WTC11 (cell line): Measurements from ENCODE around the gene CYB561D2. TPM values are rescaled to one million over a fixed set of nuclear protein-coding genes. Genes with fewer than 3 reads are reported as not detected.

Source experiments
- ATAC-seq: fragments of 200-7000 bp; cut with Tn5 transposase; 2 replicates; pipeline ENCODE4 v1.10.0; 2021; ENCODE audit warnings: mild to moderate bottlenecking, moderate library complexity
- CTCF ChIA-PET: fragments of 300-600 bp; sonication (Branson Sonifier 250); formaldehyde crosslinking; loops from one replicate; lab custom pipeline; 2021; ENCODE audit warnings: antibody characterized with exemption; lab: Charles Lee
- POLR2A ChIA-PET: fragments of 350-600 bp; sonication (Branson Sonifier 250); formaldehyde crosslinking; loops from one replicate; lab custom pipeline; 2021; ENCODE audit warnings: antibody characterized with exemption; lab: Charles Lee
- DNase-seq: peaks from one replicate; pipeline ENCODE4 v3.0.0; 2021; ENCODE audit warnings: low spot score
- H3K27ac Mint-ChIP-seq: 2 replicates; pipeline ENCODE4 v1.8.0; 2021; ENCODE audit warnings: mixed read lengths
- H3K27me3 Mint-ChIP-seq: 2 replicates; pipeline ENCODE4 v1.8.0; 2021; ENCODE audit warnings: low read depth, mild to moderate bottlenecking, moderate library complexity, mixed read lengths
- H3K36me3 Mint-ChIP-seq: 2 replicates; pipeline ENCODE4 v1.8.0; 2021; ENCODE audit warnings: mixed read lengths
- H3K4me1 Mint-ChIP-seq: 2 replicates; pipeline ENCODE4 v1.8.0; 2022; ENCODE audit warnings: mixed read lengths
- H3K4me3 Mint-ChIP-seq: 2 replicates; pipeline ENCODE4 v1.8.0; 2021; ENCODE audit warnings: mild to moderate bottlenecking, moderate library complexity, mixed read lengths
- H3K9me3 Mint-ChIP-seq: 2 replicates; pipeline ENCODE4 v1.8.0; 2021; ENCODE audit warnings: mixed read lengths
- ELF4 ChIP-seq: sonication (generic); formaldehyde crosslinking; IDR thresholded peaks from 2 replicates; pipeline ENCODE4 v1.8.1; 2022; ENCODE audit warnings: low read depth, mild to moderate bottlenecking, moderate library complexity, missing genetic modification reagents
- EMX1 ChIP-seq: fragments of 250-450 bp; sonication (Bioruptor Pico); IDR thresholded peaks from 2 replicates; pipeline ENCODE4 v1.8.0; 2021; ENCODE audit warnings: mild to moderate bottlenecking
- ESRRA ChIP-seq: sonication (generic); formaldehyde crosslinking; IDR thresholded peaks from 2 replicates; pipeline ENCODE4 v1.8.1; 2022; ENCODE audit warnings: mild to moderate bottlenecking, missing genetic modification reagents, borderline replicate concordance
- GABPB1 ChIP-seq: sonication (generic); formaldehyde crosslinking; IDR thresholded peaks from 2 replicates; pipeline ENCODE4 v1.8.1; 2023; ENCODE audit warnings: mild to moderate bottlenecking, missing genetic modification reagents
- IRF2 ChIP-seq: sonication (generic); formaldehyde crosslinking; IDR thresholded peaks from 2 replicates; pipeline ENCODE4 v1.8.0; 2022; ENCODE audit warnings: low read depth, missing genetic modification reagents, borderline replicate concordance
- JUN ChIP-seq: sonication (generic); formaldehyde crosslinking; IDR thresholded peaks from 2 replicates; pipeline ENCODE4 v1.8.0; 2023; ENCODE audit warnings: mild to moderate bottlenecking, missing genetic modification reagents
- KAT7 ChIP-seq: sonication (generic); formaldehyde crosslinking; IDR thresholded peaks from 2 replicates; pipeline ENCODE4 v1.8.1; 2023; ENCODE audit warnings: missing genetic modification reagents, mild to moderate bottlenecking, borderline replicate concordance
- MYBL2 ChIP-seq: sonication (generic); formaldehyde crosslinking; IDR thresholded peaks from 2 replicates; pipeline ENCODE4 v1.8.1; 2023; ENCODE audit warnings: mild to moderate bottlenecking, moderate library complexity, missing genetic modification reagents
- OVOL2 ChIP-seq: fragments of 250-450 bp; sonication (Bioruptor Pico); IDR thresholded peaks from 2 replicates; pipeline ENCODE4 v1.9.0; 2021; ENCODE audit warnings: mild to moderate bottlenecking, borderline replicate concordance
- PREB ChIP-seq: sonication (generic); formaldehyde crosslinking; IDR thresholded peaks from 2 replicates; pipeline ENCODE4 v1.8.1; 2022; ENCODE audit warnings: mild to moderate bottlenecking, missing genetic modification reagents, moderate library complexity, borderline replicate concordance
- SMAD3 ChIP-seq: sonication (generic); formaldehyde crosslinking; IDR thresholded peaks from 2 replicates; pipeline ENCODE4 v1.8.0; 2022; ENCODE audit warnings: missing genetic modification reagents, mild to moderate bottlenecking, borderline replicate concordance
- SOX15 ChIP-seq: fragments of 250-450 bp; sonication (Bioruptor Pico); IDR thresholded peaks from 2 replicates; pipeline ENCODE4 v1.9.0; 2021; ENCODE audit warnings: mild to moderate bottlenecking
- TEAD4 ChIP-seq: sonication (generic); formaldehyde crosslinking; IDR thresholded peaks from 2 replicates; pipeline ENCODE4 v1.8.0; 2022; ENCODE audit warnings: mild to moderate bottlenecking, missing genetic modification reagents
- USF1 ChIP-seq: sonication (generic); formaldehyde crosslinking; IDR thresholded peaks from 2 replicates; pipeline ENCODE4 v1.8.0; 2022; ENCODE audit warnings: mild to moderate bottlenecking, missing genetic modification reagents
- USF2 ChIP-seq: sonication (generic); formaldehyde crosslinking; IDR thresholded peaks from 2 replicates; pipeline ENCODE4 v1.8.1; 2023; ENCODE audit warnings: mild to moderate bottlenecking, missing genetic modification reagents, moderate library complexity
- ZBTB21 ChIP-seq: sonication (generic); formaldehyde crosslinking; IDR thresholded peaks from 2 replicates; pipeline ENCODE4 v1.8.1; 2023; ENCODE audit warnings: mild to moderate bottlenecking, missing genetic modification reagents, borderline replicate concordance
- ZBTB43 ChIP-seq: sonication (generic); formaldehyde crosslinking; IDR thresholded peaks from 2 replicates; pipeline ENCODE4 v1.8.1; 2023; ENCODE audit warnings: mild to moderate bottlenecking, missing genetic modification reagents
- ZMAT4 ChIP-seq: fragments of 250-450 bp; sonication (Bioruptor Pico); IDR thresholded peaks from 2 replicates; pipeline ENCODE4 v1.9.0; 2021; ENCODE audit warnings: mild to moderate bottlenecking
- ZNF232 ChIP-seq: sonication (generic); formaldehyde crosslinking; IDR thresholded peaks from 2 replicates; pipeline ENCODE4 v1.8.0; 2022; ENCODE audit warnings: mild to moderate bottlenecking, missing genetic modification reagents
- ZNF671 ChIP-seq: fragments of 250-450 bp; sonication (Bioruptor Pico); IDR thresholded peaks from 2 replicates; pipeline ENCODE4 v1.8.0; 2021; ENCODE audit warnings: mild to moderate bottlenecking
- total RNA-seq: library from RNA; stranded (reverse); gene quantifications from 3 replicates; pipeline ENCODE4 v1.2.3, GENCODE V29; 2021
- TF ChIP-seq, protein P1 (sequence below): sonication (generic); formaldehyde crosslinking; IDR thresholded peaks from 2 replicates; pipeline ENCODE4 v1.8.0; 2022; ENCODE audit warnings: missing genetic modification reagents
- TF ChIP-seq, protein P2 (sequence below): sonication (generic); formaldehyde crosslinking; conservative IDR thresholded peaks from 2 replicates; pipeline ENCODE4 v1.8.1; 2022; ENCODE audit warnings: mild to moderate bottlenecking, missing genetic modification reagents
- TF ChIP-seq, protein P3 (sequence below): sonication (generic); formaldehyde crosslinking; IDR thresholded peaks from 2 replicates; pipeline ENCODE4 v1.8.0; 2023; ENCODE audit warnings: missing genetic modification reagents, mild to moderate bottlenecking, borderline replicate concordance

Gene CYB561D2
- total RNA-seq, 1 experiment from 2014 or later = 9.8 TPM

DNA sequence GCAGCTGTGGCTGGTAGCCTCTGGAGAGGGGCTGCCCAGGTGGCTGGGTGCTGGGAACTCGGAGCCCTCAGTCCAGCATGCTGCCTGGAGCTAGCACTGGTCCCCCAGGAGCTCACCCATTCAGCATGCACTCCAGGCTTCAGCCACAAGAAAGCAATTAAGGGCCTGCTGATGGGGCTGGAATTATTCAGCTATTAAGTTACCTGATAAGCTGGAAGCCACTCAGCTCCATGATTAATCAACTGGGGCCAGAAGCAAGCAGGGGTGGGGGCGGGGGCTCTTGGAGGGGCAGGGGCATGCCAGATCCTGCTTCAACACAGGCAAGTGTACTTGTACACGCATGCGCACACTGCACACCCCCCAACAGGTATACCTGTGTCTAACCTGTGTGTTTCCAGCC, 30.7 kb downstream of the CYB561D2 start:
- Mint-ChIP-seq H3K4me3 (no peak overlapping the region), H3K9me3 (no peaks in the 10 kb centered on the region), H3K4me1 (0 out of 2 replicates have a peak, but pooled peaks cover 2% of the 10 kb centered on the region), H3K27ac (no peak overlapping the region), H3K36me3 (no peaks in the 10 kb centered on the region), H3K27me3 (no peaks in the 10 kb centered on the region)
- no peak for DNase-seq
- ChIA-PET CTCF (interaction anchor here (0.6 to 1.4 kb wide), 4 partner anchors 11 to 169 kb away, joined by 4 to 9 read pairs (median 4); no protein-coding TSS in a partner anchor), POLR2A (no interaction called here)
- ATAC-seq = no peak
- no peak for TF ChIP-seq ZNF232 (CRISPR knock-in tag)
- TF ChIP-seq USF2 (CRISPR knock-in tag) = no peak
- TF ChIP-seq SMAD3 (CRISPR knock-in tag) = no peak
- TF ChIP-seq USF1 (CRISPR knock-in tag) = no peak
- no peak for TF ChIP-seq ZBTB43 (CRISPR knock-in tag)
- TF ChIP-seq, protein P1, sequence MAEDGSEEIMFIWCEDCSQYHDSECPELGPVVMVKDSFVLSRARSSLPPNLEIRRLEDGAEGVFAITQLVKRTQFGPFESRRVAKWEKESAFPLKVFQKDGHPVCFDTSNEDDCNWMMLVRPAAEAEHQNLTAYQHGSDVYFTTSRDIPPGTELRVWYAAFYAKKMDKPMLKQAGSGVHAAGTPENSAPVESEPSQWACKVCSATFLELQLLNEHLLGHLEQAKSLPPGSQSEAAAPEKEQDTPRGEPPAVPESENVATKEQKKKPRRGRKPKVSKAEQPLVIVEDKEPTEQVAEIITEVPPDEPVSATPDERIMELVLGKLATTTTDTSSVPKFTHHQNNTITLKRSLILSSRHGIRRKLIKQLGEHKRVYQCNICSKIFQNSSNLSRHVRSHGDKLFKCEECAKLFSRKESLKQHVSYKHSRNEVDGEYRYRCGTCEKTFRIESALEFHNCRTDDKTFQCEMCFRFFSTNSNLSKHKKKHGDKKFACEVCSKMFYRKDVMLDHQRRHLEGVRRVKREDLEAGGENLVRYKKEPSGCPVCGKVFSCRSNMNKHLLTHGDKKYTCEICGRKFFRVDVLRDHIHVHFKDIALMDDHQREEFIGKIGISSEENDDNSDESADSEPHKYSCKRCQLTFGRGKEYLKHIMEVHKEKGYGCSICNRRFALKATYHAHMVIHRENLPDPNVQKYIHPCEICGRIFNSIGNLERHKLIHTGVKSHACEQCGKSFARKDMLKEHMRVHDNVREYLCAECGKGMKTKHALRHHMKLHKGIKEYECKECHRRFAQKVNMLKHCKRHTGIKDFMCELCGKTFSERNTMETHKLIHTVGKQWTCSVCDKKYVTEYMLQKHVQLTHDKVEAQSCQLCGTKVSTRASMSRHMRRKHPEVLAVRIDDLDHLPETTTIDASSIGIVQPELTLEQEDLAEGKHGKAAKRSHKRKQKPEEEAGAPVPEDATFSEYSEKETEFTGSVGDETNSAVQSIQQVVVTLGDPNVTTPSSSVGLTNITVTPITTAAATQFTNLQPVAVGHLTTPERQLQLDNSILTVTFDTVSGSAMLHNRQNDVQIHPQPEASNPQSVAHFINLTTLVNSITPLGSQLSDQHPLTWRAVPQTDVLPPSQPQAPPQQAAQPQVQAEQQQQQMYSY (CRISPR knock-in tag) = no peak
- no peak for TF ChIP-seq ELF4 (CRISPR knock-in tag)
- no peak for TF ChIP-seq TEAD4

DNA sequence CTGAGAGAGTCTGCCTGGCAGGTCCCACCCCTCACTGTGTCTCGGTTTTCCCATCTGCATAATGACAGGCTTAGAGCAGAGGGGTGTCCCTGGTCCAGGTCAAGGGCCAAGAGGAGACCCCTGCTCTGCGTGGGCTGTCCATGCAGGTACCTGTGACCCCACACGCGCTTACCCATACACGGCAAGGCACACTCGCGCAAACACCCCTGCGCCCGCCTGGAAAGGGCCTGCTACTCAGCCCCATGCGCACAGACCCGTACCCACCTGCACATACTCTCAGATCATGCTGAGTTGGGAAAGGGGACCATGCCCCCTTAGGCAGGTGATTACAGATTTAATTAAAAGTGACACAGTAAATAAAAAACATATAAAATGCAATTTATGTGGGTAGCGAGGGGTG, 32.1 kb downstream of the CYB561D2 start:
- ChIA-PET CTCF (interaction anchor here (1.0 kb wide), 1 partner anchor 8 kb away, joined by 3 read pairs; no protein-coding TSS in a partner anchor), POLR2A (no interaction called here)
- H3K4me1 Mint-ChIP-seq = 0 out of 2 replicates have a peak, but pooled peaks cover 2% of the 10 kb centered on the region
- DNase-seq (no peak), ATAC-seq (no peak)
- no peak overlapping the region for H3K4me3 Mint-ChIP-seq
- no peaks in the 10 kb centered on the region for H3K9me3 Mint-ChIP-seq
- H3K36me3 Mint-ChIP-seq = no peaks in the 10 kb centered on the region
- no peak overlapping the region for H3K27ac Mint-ChIP-seq
- no peaks in the 10 kb centered on the region for H3K27me3 Mint-ChIP-seq
- TF ChIP-seq MYBL2 (CRISPR knock-in tag) (no peak), IRF2 (CRISPR knock-in tag) (no peak), OVOL2 (no peak), EMX1 (CRISPR knock-in tag) (no peak), ZNF232 (CRISPR knock-in tag) (no peak), KAT7 (CRISPR knock-in tag) (no peak), GABPB1 (no peak), PREB (CRISPR knock-in tag) (no peak), ZBTB21 (CRISPR knock-in tag) (no peak), JUN (no peak), ZMAT4 (CRISPR knock-in tag) (no peak), TEAD4 (no peak), SOX15 (CRISPR knock-in tag) (no peak), ZNF671 (CRISPR knock-in tag) (no peak), ESRRA (CRISPR knock-in tag) (no peak)
- TF ChIP-seq, protein P2, sequence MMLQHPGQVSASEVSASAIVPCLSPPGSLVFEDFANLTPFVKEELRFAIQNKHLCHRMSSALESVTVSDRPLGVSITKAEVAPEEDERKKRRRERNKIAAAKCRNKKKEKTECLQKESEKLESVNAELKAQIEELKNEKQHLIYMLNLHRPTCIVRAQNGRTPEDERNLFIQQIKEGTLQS (CRISPR knock-in tag) = no peak
- TF ChIP-seq, protein P3, sequence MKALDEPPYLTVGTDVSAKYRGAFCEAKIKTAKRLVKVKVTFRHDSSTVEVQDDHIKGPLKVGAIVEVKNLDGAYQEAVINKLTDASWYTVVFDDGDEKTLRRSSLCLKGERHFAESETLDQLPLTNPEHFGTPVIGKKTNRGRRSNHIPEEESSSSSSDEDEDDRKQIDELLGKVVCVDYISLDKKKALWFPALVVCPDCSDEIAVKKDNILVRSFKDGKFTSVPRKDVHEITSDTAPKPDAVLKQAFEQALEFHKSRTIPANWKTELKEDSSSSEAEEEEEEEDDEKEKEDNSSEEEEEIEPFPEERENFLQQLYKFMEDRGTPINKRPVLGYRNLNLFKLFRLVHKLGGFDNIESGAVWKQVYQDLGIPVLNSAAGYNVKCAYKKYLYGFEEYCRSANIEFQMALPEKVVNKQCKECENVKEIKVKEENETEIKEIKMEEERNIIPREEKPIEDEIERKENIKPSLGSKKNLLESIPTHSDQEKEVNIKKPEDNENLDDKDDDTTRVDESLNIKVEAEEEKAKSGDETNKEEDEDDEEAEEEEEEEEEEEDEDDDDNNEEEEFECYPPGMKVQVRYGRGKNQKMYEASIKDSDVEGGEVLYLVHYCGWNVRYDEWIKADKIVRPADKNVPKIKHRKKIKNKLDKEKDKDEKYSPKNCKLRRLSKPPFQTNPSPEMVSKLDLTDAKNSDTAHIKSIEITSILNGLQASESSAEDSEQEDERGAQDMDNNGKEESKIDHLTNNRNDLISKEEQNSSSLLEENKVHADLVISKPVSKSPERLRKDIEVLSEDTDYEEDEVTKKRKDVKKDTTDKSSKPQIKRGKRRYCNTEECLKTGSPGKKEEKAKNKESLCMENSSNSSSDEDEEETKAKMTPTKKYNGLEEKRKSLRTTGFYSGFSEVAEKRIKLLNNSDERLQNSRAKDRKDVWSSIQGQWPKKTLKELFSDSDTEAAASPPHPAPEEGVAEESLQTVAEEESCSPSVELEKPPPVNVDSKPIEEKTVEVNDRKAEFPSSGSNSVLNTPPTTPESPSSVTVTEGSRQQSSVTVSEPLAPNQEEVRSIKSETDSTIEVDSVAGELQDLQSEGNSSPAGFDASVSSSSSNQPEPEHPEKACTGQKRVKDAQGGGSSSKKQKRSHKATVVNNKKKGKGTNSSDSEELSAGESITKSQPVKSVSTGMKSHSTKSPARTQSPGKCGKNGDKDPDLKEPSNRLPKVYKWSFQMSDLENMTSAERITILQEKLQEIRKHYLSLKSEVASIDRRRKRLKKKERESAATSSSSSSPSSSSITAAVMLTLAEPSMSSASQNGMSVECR (CRISPR knock-in tag) = no peak
